ENCODE data around the gene GORASP2. TPM values are rescaled to one million over a fixed set of nuclear protein-coding genes. Genes with fewer than 3 reads are reported as not detected.

GORASP2 gene
- total RNA-seq, 1 donor from 2014 or later: 19.4 TPM

Other genes starting within 250 kb of the GORASP2 start
- 9.3 TPM for gene SP5, start 213.9 kb upstream of the GORASP2 start, total RNA-seq
- gene ERICH2, start 158.9 kb upstream of the GORASP2 start, total RNA-seq: not detected
- gene GAD1, start 112.4 kb upstream of the GORASP2 start, total RNA-seq: 78.2 TPM
- 14.3 TPM for gene TLK1, start 231.6 kb downstream of the GORASP2 start, total RNA-seq

Data from temporal lobe (tissue), 1 donor.